CD4-positive, alpha-beta T cell treated with Interleukin-15 for 4 hours (primary cell): ENCODE results near the gene IGF2BP2.

Experiments used
- DNase-seq: peaks from one replicate; pipeline ENCODE4 v3.0.0-alpha.2; 2020; ENCODE audit warnings: low spot score

Gene IGF2BP2

DNA sequence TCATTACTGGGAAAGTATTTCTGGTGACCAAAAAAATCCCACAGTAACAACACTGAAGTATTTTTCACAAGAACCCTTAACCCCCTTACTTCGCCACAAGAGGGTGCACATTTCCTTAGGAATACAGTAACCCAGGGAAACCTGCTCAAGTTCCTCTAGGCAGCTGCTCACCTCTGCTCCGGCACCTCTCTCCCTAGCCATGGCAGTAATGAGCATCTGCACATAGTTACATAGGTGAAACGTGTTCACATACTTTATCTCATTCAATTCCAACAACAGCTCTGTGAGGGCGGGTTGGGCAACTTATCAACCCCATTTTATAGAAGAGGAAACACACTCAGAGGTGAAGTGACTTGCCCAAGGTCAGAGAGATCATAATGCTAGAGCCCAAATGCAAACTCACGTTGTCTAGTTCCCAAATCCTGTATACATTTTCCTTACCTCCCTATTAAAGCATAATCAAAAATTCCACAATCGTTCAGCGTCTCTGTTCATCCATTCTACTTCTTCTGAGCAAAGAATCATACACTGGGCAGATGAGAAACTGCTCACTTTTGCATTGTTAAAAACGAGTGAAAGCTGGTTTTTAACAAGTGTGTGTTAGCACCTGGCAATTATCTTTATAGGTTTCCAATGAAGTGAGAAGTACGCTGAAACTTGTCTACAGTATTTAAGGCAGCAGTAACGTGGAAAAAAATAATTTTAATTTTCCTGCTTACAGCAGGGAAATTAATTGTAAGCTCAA, 90.7 kb downstream of the IGF2BP2 start:
- no peak for DNase-seq

DNA sequence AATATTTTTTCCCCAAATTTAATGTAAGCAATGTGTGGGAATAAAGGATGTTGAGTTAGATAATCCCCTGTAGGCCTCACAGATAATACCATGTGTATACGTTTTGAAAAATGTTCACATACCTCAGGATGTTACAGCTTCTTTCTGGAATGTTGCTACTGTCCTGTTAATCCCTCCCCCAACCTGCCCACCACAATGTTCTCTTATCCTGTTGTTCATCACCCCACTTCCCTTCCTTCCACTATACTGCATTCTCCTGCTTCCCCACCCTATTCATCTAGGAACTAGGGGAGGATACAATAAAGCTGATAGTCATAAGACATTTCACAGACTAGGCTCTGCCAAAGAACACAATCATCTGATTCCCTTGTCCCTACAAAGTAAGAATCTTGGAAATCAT, 92.1 kb downstream of the IGF2BP2 start:
- DNase-seq, result no peak

DNA sequence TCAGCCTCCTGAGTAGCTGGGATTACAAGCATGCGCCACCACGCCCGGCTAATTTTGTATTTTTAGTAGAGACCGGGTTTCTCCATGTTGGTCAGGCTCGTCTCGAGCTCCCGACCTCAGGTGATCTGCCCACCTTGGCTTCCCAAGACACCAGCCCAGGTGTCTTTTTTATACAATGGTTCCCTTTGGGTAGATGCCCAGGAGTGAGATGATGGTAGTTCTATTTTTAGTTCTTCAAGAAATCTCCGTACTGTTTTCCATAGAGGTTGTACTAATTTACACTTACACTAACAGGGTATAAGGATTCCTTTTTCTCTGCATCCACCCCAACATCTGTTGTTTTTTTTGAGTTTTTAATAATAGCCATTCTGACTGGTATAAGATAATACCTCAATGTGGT, 94.3 kb downstream of the IGF2BP2 start:
- DNase-seq, result no peak

DNA sequence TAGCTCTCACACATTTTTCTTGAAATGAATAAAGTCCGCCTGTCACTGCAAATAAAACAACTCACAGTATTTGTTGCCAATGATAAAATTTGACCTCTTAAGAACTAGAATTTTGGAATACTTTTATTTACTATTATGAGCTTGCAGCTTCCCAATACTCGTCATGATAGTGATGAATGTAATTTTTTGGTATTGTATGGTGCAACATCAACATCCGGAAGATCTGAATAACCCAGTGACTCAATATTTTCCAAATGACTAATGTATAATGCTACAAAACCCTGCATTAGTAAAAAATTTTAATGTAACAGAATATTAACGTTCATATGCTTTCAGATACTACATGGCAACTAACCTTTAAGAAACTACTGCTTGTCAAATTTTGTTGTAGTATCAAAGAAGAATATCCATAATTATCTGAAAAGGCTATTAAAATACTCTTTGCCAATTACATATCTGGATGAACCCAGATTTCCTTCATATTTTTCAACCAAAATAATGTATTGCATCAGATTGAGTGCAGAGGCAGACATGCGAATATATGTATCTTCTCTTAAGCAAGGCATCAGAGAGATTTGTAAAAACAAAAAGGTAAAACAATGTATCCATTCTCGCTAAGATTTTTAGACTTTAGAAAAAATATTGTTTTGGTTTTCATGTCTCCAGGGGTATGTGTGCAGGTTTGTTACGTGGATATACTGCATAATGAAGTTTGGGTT, 95.3 kb downstream of the IGF2BP2 start:
- DNase-seq, result no peak

DNA sequence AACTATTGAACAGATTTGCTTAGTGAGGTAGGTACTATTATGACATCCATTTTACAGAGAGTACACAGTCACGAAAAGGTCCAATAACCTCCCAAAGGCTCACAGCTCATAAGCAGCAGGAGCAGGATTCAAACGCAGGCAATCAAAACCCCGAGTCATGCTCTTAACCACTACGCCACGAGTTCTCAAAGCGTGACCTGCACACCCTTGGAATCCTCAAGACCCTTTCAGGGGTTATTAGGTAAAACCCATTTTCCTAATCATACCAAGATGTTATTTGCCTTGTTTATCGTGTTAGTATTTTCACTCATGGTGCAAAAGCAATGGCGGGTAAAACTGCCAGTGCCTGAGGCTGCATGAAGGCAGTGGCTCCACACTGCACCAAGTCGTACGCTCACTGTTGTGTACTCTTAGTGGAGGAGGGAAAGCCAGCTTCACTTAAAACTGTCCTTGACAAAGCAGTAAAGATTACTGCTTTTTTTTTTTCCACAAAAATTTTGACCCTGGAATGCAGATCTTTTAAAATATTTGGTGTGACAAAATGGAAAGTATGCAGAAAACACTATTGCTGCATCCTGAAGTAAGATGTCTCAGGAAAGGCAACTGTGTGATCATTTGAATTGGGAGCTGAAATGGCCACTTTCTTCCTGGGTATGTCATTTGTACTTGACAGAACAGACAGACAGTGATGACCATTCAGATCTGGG, 96.1 kb downstream of the IGF2BP2 start:
- no peak for DNase-seq

DNA sequence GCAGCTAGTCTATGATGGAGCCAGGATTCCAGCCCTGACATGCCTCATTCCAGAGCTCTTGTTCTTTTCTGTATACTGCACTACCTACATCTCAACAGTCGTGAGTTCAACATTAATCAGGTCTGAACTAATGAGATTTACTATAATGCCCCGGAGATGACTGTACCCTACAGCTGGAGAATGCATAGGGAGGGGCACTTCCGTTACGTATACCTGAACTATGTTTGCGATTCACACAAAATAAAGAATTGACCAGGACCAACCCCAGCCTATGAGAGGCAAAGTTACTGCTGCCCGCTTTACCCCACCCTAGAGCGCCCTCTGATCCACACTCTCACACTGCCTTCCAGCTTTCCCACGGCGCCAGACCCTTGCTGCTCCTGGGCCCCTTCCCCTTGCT, 97.0 kb downstream of the IGF2BP2 start:
- DNase-seq, result no peak

DNA sequence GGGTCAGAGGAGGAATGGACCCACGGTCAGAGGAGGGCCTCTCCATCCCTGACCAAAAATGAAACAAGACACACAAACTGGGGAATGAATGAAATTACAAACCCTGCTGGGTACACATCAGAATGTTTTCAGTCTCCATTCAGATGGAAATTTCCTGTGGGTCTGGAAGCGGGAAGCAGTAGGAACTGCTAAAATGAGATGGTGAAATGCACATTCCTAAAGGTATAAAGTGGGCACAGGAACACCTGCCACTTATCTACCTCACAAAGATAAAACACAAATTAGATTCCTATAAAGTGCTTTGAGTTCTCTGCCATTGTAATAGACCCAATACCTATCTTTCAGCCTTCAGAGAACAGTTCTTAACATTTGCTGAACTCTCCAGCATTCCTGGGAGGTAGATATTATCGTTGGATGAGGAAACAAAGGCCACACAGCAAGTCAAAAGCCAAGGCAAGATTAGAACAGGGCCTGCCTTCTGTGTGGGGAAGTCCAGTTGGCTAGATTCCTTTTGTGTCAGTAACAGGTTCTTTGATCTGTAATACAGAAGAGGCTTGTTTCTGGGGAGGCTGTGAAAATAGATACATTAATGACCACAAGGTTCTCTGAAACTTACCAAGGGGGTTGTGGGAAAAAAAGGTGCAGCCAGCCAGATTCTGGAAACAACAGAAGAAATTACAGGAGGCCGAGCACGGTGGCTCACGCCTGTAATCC, 98.4 kb downstream of the IGF2BP2 start:
- DNase-seq, result no peak

DNA sequence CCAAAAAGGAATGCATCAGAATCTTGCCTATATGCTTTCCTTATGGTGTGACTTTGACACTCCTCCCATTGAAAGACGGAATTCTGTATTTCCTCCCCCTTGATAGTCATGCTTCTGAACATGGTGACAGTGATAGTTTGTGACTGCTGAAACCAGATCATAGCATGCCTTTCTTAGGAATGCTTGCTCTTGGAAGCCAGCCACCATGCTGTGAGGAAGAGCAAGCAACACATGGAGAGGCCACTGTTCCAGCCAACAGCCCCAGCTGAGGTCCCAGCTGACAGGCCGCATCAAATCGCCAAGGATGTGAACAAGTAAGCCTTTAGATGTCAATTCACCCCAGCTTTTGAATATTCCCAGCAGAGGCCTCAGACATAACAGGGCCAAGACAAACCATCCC, 100.1 kb downstream of the IGF2BP2 start:
- no peak for DNase-seq

DNA sequence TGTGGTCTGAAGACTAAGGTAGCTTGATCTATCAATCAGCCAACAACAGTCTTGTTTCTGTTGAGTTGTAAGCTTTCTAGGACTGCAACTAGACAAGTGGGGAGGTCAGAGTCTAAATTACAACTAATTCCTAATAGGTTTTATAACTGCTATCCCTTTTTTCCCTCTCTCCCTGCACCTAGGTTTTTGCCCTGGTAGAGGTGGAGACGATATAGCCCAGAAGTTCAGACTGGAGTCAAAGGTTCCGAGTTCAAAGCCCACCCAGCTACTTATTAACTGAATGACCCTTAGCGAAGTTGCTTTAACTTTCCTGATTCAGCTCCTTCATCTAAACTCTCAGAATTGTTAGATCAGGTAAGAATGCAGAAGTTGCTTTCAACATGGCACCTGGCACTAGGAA, 100.6 kb downstream of the IGF2BP2 start:
- DNase-seq, result no peak

DNA sequence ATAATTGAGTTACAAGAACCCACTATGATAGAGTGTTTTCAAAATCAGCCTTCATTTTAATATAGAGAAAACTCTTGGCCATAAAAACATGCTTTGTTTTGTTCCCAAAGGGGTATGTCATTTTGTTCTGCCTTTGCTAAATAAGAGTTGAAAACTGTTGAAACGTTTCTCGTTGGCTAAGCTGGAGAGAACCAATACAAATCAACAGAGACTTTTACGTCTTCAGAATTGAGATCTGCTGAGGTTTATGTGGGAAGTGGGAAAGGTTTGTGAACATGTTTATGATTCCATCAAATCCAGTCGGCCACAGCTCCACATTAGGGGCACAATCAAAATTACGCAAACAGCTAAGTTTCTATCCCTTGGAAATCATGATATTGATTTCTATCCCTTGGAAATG, 102.0 kb downstream of the IGF2BP2 start:
- DNase-seq, result no peak

DNA sequence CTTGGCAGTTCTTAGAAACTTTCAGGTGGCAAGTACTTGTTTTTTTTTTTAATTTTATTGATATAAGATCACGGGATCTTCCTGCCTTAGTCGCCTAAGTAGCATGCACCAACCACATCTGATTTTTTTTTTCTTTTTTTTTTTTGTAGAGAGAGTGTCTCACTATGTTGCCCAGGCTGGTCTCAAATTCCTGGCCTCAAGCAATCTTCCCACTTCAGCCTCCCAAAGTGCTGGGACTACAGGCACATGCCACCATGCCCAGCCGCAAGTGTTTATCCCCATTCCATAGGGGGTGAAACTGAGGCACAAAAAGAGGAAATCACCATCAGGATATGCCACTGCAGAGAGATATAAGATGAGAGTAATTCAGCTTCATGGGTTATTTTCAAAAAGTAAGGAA, 102.9 kb downstream of the IGF2BP2 start:
- DNase-seq, result no peak

DNA sequence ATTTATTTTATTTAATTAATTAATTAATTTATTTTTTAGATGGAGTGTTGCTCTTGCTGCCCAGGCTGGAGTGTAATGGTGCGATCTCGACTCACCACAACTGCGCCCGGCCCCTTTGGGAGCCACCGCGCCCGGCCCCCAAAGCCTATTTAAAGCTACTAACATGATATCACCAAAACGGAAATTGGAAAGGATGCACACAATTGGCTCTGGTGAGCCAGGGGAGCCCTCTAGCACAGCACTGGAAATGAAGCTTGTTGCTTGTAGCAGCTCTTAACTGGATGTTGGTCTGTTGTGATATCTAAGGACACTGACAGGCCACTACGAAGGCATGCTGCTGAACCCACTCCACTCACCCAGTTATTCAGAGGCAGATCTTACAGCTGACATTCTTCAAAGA, 104.5 kb downstream of the IGF2BP2 start:
- no peak for DNase-seq

DNA sequence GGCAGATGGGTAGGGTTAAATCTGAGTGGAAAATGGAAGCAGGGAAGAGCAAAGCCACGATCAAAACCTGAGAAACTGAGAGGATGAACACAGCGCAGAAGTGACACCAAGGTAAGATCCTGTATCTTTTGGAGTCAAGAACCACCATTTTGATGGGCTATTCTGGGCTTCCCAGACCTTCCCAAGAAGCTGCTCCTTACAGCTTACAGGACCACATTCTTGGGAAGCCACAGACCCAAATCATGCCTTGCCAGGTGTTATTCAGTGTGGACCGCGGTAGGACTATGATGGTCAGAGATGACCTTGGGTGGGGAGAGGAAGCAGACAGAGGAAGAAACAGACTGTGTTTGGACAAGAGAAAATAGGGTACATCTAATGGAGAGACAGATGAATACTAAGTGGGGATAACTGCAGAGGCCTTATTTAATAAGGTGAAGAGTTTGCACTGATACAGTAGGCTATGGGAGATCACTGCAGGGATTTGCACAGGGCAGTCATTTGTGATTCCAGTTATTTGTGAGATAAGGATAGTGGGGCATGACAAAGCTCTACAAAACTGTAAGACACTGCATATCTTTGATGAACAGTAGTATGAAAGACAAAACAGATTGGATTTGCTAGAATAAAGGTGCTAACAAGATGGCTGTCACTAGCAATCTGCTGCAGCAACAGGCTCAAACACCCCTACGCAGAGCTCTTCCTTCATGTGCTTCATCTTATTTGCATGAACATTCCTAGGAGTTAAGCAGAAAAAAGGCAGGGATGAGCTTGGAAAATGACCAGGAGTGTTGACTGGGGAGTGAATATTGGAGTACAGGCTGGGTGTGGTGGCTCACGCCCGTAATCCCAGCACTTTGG, 105.9 kb downstream of the IGF2BP2 start:
- no peak for DNase-seq

DNA sequence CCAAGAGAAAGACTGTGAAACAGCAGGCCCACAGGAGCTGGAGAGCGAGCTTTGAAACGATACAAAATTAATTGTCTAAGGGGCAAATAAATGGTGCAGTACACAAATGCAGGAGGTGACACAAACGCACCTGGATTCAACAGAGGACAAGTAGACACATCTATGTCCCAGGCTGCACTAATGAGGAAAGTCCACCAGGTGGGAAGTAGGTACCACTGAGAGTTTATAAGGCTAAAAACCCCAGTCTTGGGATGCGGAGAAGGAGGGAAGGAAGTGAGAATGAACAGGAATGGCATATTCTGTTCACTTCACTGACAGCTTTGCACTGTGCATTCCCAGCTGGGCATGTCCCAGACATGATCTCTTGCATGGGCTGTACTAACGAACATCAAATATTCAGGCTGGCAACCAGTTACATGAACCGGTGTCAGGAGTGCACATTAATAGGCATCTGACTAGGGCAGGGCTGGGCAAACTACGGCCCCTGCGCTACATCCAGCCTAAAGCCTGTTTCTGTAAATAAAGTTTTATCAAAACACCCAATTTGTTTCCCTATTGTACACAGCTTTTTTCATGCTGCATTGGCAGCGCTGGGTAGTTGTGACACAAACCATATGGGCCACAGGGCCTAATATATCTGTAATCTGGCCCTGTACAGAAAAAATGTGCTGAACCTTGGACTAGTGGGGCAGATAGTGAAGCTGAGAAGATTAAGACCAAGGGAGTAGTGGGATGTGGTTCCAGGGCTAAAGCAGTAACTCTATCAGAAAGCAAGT, 107.0 kb downstream of the IGF2BP2 start:
- no peak for DNase-seq

DNA sequence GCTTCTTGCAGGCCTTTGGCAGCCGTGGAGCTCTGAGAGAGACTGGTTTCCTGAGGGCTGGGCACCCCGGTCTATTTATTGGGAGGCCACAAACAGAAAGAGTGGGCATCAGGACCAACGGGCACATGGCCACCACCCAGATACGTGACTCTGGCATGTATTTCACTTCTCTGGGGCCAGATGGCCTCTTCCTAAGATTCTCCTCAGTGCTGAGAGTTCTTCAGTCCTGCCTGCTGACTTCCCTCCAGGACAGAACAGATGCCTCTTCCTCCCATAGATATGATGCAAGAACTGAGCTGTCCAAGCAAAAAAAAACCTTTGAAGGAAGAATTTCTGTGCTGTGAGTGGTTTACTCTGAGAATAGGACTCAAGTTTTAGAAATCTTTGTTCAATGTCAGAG, 107.7 kb downstream of the IGF2BP2 start:
- no peak for DNase-seq

DNA sequence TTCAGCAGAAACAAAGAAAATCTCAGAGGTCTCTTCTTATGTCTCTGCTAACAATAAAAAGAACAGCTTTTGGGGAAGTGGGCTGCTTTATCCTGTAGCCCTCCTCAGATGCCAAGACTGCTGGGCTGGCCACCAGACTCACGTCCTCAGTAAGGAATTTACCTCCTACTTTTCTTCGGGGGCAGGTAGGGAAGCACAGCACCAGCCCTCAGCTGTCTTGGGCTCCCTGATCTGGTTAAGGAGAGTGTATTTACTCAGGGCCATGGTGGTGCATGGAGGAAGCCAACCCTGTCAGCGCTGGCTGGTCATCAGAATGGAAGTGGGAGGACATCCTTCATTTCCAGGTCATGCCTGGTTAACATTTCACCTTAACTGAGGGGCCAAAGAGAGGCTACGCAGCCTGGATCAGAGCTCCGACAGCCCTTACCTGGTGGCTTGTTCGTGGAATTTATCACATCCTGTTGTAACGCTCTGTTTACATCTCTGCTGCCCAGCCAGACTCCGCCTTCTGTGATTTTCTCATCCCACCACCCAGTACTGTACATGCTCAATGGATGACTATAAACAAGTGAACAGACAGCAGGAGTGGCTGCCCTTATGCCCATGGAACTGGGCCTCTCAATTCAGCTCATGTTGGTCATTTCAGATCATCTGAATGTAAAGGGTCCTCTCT, 108.3 kb downstream of the IGF2BP2 start:
- no peak for DNase-seq

DNA sequence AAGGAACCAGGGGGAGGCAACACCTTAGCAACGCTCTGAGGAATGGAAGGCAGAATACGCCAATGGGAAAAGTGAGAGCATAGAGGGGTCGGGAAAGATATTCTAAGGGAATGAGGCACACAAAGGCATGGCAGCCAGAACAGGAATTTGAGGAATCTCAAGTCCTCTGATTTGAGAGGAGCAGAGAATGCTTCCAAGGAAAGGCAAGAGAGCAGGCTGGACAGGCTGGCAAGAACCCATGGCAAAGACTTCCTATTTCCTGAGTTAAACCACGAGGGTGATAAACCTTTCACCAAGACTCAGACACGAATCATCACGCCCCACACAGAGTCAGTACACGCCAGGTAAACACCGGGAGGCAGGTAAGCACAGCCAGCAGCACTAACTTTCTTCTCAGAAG, 109.8 kb downstream of the IGF2BP2 start:
- no peak for DNase-seq

DNA sequence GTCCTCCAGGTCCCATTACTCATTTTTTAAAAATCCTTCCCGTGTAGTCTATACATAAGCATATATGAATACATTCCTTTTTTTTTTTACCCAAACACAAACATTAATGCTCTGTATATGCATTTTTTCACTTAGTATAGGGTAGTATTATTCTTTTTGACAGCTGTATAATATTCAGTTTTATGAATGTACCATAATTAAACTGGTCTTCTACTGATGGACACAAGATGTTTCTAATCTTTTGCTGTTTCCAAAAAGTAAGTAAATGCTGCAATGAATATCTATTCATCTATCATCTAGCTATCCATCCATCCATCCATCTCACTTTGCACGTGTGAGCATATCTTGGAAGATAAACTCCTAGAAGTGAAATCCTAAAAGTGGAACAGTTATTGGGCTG, 110.8 kb downstream of the IGF2BP2 start:
- no peak for DNase-seq

DNA sequence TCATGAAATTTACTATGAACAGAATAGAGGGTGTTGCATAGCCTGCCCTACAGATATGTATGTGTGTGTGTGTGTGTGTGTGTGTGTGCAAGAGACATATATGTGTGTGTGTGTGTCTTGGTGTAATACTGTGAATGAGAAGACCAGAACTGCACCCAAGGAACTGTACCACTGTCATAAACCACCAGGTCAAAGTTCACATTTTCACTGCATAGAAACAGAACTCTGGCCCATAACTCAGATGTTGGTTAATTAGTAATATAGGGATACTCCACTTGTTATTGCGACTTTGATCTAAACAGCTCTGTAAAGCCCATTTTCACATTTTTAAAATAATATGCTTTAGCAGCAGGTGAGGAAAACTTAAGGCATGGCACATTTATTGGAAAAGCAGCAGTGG, 111.8 kb downstream of the IGF2BP2 start:
- DNase-seq, result no peak

DNA sequence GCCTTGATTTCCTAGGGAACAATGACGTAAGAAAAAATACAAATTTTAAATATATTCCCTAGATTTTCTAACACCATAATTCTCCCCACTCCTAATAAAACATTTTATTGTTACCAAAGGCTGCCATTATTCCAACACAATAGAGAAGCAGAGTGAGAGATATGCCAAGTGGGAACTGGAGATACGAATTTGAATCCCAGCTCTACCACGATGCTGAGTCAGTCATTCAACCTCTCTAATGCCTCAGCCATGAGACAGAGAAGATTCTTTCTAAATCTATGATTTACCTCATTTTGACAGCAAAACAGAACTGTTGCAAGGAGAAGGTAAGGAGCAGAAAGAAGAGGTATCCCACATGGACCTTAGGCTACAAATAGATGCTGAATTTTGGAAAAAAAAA, 112.5 kb downstream of the IGF2BP2 start:
- no peak for DNase-seq
